CD4-positive, alpha-beta T cell treated with Interleukin-2 at 100 ng/mL for 4 hours (primary cell): Measurements from ENCODE around the gene BCL2L11.

ENCODE experiments used
- DNase-seq: peaks from one replicate; pipeline ENCODE4 v3.0.0-alpha.2; 2020; ENCODE audit warnings: low spot score

The BCL2L11 gene

DNA sequence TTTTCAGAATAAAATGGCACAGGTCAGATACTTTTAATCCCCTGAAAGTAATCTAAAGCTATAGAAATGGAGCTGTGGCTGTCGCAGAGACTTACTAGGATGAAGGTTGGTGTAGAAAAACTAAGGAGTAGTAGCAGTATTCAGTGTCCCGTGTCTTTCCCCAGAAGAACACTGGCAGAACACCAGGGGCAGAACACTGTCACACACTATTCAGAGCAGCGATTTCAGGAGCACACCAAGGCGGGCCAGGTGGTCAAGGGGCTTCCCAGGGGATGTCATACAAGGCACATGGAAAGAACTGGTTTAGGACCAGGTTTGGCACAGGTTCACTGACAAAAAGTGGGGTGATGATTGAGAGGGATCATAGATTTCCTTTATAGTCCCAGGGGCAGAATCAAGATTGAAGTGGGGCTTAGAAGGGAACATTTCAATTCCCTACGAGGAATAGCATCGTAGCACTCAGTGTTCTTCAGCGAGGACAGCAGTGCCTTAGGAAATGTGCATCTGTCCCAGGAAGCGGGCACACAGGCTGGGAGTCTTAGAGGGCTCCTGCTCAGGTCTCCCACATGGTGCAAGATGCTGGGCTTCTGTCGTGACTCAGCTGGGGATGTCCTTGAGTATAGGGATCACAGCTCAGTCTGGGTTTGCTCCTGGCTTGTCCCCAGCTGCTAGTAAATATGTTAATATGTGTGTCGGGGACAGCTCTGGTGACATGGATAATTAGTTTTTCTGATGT, 22.6 kb downstream of the BCL2L11 start:
- no peak for DNase-seq

GRCh38 chr2:111143843-111144198, 23.1 kb downstream of the BCL2L11 start:
- DNase-seq = no peak

DNA sequence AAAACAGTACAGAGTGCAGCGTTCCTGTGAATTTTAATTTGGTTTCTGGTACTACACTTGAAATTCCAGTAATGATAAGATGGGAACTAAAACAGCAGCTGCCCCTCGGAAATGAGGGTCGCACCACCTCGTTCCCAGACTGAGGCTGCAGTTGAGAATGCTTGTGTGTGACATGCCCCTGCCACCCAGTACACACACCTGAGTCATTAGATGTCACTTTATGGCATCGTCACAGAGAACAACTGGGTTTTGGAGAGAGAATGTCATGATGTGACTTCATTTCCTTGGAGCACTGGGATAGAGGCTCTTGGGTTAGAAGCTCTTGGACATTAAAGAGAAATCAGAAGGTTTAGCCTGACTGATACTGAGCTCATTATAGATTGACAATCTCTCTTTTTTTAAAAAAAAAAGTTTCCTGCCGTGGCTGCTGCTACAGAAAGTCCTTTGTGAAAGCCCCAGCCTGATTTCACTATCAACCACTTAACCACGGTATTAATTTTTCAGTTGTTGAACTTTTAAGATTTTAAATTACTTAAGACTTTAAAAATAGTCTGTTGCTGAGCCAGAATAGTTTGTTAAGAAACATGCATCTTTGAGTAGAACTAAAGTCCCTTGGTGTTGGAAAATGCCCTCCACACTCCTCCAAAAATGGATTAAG, 24.5 kb downstream of the BCL2L11 start:
- no peak for DNase-seq

- no peak for DNase-seq
These were observed 25.2 kb downstream of the BCL2L11 start for GRCh38 chr2:111145951-111146350.

- DNase-seq = no peak
These were observed 27.6 kb downstream of the BCL2L11 start for GRCh38 chr2:111148225-111148873.

- DNase-seq = no peak
These were observed 28.2 kb downstream of the BCL2L11 start for GRCh38 chr2:111148925-111149324.

GRCh38 chr2:111149882-111150455, 29.3 kb downstream of the BCL2L11 start:
- no peak for DNase-seq

DNA sequence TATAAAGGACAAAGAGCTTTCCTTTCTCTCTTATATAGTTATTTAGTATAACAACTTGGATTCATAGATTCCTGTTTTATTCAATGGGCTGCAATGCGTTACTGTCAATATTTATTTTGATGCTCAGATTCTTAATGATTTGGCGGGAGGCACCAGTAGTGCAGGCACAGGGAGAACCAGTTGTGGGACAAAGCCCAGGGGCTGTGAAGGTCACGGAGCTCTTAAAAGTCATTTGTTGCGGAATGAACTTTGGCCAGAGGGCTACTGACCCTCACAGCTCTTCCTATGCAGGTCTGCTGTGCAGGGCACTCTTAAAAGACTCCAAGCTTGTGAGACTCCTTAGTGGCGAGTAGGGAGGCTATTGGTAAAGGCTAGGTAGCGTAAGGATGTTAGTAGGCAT, 34.0 kb downstream of the BCL2L11 start:
- DNase-seq = no peak

GRCh38 chr2:111155610-111156009, 34.9 kb downstream of the BCL2L11 start:
- DNase-seq = no peak

GRCh38 chr2:111156529-111156928, 35.8 kb downstream of the BCL2L11 start:
- no peak for DNase-seq

DNA sequence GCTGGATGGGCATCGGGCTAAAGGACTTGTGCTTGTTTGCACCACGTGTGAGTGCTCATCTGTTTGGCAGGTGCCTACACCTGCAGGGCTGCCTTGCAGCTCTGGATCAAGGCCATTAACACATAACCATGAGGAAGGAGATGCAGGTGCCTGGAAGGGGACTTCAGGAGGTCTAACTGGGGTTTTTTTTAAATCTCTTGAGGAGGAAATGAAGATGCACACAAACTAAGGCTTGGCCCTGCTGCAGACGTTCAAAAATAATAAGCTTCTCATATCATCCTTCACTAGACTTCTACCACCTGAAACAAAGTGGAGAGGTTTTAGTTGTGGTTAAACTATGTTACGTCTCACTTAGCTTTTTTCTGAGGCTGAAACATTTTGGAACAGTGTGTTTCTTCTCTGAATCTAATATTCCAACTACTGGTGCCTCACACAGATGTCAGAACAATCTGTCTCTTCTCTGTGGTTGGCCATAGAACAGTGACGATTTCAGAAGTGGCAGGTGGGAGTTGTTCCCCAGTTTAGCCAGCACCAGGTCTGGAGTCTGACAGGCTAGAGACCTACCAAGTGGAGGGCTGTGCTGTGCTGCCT, 36.5 kb downstream of the BCL2L11 start:
- DNase-seq = no peak

DNA sequence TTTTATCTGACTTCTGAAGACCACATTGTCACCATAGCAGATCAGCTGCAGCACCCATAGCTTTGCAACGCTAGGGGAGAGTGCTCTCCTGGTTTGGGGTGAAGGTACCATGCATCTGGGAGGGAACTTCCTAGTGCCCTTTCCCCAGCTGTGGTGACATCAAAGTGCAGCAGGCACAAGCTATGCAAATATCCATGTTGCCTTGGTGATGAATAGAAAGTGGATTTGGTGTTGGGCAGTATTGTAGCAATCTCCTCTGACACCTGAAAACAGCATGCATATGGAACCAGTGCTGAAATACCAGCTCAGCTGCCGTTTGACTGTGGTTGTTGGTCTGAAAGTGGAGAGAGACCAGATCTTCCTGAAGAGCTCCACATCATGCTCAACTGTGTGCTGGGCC, 37.1 kb downstream of the BCL2L11 start:
- DNase-seq = no peak

- no peak for DNase-seq
These were observed 38.9 kb downstream of the BCL2L11 start for GRCh38 chr2:111159641-111160040.

DNA sequence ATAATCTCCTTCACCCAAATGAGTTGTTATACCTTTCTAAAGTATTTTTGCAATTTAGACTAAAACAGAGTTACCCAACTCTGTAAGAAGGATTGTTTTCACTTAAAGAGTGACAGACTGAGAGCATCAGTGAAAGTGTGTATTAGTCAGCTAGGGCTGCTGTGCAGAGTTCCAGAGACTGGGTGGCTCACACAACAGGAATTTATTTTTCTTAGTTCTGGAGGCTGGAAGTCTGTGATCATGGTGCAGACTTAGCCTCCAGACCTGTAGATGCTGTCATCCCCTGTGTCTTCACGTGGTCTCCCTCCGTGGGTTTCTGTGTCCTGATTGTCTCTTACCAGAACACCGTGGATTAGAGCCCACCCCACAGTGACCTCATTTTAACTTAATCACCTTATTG, 40.0 kb downstream of the BCL2L11 start:
- DNase-seq = no peak

- DNase-seq = no peak
These were observed 41.3 kb downstream of the BCL2L11 start for GRCh38 chr2:111161971-111162370.

DNA sequence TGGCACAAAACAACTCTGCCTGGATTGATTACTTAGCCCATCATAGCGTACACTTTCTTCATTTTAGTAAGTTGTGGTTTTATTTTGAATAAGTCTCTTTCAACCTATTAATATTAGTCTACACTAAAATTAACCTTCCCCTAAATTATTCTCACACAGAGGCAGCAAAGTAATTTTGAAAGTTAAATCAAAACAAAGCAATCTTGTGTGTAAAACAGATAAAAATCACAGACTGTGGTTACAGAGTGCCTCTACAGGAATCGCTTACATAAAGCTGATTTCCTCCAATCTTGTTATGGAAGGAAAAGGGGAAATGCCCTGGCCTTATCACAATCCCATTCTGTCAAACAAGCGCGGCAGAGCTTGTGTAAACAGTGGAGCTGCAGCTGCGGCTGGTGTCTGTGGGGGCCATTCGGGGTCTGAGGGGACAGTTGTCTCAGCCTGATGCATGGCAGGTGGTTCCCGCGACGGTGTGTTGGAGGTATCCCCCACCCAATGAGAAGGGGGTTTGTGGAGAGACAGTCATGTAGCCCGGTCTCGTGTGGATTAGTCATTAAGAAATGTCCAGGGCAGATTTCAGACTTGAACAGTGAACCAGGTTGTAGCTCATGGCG, 42.1 kb downstream of the BCL2L11 start:
- no peak for DNase-seq

DNA sequence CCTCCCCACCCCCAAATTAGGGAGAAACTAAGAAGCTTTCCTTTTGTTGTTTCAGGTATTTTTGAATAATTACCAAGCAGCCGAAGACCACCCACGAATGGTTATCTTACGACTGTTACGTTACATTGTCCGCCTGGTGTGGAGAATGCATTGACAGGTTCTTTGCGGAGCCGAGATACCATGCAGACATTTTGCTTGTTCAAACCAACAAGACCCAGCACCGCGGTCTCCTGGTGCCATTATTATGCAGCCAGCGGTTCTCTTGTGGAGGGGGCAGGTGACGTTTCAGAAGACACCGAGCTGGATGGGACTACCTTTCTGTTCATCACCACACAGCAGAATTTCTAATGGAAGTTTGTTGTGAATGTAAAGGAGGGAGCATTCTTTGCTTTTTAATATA, 43.4 kb downstream of the BCL2L11 start:
- no peak for DNase-seq

GRCh38 chr2:111165084-111165483, 44.4 kb downstream of the BCL2L11 start:
- DNase-seq = no peak

DNA sequence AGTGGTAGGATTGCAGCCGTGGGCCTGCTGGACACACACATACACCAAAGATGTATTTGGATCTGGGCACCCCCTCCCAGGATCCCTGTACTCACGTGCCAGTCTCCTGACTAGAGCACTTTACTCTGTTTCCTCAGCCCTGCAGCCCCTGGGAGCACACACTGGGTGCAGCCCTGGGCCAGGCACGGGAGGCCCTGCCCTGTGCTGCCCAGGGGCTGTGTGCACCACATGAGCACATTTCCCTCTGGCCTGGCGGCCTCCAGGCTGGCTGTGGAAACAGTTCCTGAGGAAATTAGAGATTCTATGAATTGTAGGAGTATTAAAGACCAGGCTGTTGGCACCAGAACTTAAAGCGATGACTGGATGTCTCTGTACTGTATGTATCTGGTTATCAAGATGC, 45.4 kb downstream of the BCL2L11 start:
- no peak for DNase-seq

- DNase-seq = no peak
These were observed 46.6 kb downstream of the BCL2L11 start for GRCh38 chr2:111167076-111167862.

GRCh38 chr2:111167863-111168162, 47.1 kb downstream of the BCL2L11 start:
- no peak for DNase-seq
